Activated T-cell treated with anti-CD3 and anti-CD28 coated beads, Interleukin-2, amount 50 U/mL, for 1 hour (primary cell): ENCODE measurements around the gene PKMYT1.
A peak's percentile ranks its signal among the peaks of the same experiment; 100 is the strongest.

ENCODE experiments used
- DNase-seq: peaks from one replicate; pipeline ENCODE4 v3.0.0-alpha.2; 2020

Gene PKMYT1

DNA sequence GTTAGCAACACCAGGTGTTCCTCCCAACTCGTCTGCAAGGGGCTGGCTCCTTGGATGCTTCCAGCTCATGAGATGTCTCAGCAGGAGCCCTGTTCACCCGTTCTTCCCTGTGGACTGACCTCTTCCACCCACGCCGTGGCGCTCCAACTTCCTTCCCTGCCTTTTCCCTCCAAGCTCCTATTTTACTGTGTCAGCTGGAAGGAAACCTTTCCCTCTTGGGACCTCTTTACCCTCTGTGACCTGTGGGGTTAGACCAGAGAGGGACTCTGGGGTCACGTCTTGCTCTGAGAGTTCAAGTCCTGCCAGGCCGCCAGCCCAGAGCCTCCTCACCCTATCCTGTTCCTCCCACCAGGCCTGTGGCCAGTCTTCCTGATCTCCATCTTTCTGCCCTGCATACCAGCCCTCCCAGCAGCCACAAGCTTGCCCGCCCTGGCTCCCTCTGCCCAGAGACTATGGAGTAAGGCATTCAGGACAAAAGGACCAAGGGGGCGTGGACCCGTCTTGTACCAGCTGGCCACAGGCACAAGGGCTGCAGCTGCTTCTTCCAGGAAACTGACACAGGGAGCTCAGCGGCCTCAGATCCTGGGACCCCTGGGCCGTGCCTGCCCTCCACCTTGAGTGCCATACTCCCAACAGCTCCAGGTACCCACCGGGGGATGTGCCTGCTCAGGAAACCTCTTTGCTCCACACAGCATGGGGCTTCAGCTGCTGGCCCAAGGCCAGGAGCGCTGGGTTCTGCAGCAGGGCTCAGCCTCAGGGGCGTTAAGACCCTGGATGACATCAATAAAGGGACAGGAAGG, 8.1 kb downstream of the PKMYT1 start:
- no peak for DNase-seq

GRCh38 chr16:2971134-2971984, 8.9 kb downstream of the PKMYT1 start:
- DNase-seq, result no peak

- DNase-seq, result no peak
Measured at GRCh38 chr16:2970563-2970962, 9.7 kb downstream of the PKMYT1 start.

GRCh38 chr16:2969545-2970521, 10.4 kb downstream of the PKMYT1 start:
- peak; percentile 73 for DNase-seq

DNA sequence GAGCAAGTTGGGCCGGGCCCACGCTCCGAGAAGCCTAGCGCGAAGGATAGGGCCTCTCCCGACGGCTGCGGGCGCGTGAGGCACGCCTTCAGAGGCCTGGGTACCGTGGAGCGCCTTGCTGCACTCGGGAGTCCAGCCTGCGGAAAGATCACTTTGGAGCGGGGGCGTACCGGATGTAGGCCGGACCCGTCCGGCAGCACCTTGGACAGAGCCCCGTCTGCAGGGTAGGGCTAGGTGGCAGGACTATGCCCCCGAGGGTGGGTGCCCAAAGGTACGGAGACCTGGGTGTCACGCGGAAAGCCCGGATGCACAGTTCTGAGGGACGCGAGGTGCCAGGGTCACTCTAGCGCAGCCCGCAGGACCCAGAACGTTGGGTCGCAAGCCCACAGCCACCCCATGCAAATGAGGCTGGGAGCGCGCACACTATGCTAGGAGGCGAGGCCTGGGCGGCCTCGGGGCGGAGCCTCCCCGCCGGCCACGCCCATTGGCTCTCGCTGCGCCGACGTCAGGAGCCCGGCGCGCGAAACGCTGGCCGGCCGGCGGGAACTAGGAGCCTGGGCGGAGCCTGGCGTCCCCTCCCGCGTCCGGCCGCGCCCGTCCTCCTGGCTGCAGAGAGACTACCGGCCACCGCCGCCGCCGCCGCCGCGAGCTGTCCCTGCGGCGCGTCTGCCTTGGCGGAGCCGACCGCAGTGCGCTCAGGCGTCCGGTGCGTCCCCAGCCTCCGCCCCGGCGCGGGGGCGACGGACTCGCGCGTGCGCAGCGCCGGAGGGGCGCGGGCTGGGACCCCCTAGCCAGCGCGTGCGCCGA, 11.3 kb downstream of the PKMYT1 start, which contains the start of gene PAQR4:
PAQR4 (plus strand) TSS at position 611 of the 807 bp plus-strand sequence. CDS start 327 bp downstream, outside the sequence.
- peak; percentile 82 for DNase-seq

GRCh38 chr16:2968368-2968737, 11.9 kb downstream of the PKMYT1 start:
- no peak for DNase-seq

- DNase-seq, result no peak
Measured at GRCh38 chr16:2967721-2968161, 12.5 kb downstream of the PKMYT1 start.

- no peak for DNase-seq
Measured at GRCh38 chr16:2967211-2967631, 13.0 kb downstream of the PKMYT1 start.

DNA sequence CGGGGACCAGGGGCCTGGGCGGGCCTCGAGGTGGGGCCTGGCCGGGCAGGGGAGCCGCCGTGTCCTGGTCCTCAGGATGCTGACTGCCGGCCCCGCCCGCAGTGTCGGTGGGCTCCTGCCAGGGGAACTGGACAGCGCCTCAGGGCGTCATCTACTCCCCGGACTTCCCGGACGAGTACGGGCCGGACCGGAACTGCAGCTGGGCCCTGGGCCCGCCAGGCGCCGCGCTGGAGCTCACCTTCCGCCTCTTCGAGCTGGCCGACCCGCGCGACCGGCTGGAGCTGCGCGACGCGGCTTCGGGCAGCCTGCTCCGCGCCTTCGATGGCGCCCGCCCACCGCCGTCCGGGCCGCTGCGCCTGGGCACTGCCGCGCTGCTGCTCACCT, 13.4 kb downstream of the PKMYT1 start:
- DNase-seq, result no peak

DNA sequence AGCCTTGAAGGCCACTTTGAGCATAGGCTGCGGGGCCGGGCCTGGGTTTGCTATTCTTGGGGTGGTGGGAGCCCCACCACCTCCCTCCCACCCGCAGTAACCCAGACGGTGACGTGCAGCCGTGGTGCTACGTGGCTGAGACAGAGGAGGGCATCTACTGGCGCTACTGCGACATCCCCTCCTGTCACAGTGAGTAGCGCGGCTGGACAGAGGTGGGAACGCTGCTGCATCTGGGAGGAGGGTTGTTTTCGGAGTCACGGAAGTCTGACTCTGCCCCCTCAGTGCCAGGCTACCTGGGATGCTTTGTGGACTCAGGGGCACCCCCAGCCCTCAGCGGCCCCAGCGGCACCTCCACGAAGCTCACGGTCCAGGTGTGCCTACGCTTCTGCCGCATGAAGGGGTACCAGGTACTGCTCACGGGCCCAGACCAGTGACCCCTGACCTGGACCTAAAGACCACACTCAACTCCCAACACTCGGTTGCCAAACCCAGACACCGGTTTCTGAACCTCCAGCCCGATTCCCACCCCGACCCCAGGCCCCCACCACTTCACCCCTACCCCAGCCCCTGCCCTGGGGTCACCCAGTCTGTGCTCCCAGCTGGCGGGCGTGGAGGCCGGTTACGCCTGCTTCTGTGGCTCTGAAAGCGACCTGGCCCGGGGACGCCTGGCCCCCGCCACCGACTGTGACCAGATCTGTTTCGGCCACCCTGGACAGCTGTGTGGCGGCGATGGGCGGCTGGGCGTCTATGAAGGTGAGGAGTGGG, 14.0 kb downstream of the PKMYT1 start:
- no peak for DNase-seq

DNA sequence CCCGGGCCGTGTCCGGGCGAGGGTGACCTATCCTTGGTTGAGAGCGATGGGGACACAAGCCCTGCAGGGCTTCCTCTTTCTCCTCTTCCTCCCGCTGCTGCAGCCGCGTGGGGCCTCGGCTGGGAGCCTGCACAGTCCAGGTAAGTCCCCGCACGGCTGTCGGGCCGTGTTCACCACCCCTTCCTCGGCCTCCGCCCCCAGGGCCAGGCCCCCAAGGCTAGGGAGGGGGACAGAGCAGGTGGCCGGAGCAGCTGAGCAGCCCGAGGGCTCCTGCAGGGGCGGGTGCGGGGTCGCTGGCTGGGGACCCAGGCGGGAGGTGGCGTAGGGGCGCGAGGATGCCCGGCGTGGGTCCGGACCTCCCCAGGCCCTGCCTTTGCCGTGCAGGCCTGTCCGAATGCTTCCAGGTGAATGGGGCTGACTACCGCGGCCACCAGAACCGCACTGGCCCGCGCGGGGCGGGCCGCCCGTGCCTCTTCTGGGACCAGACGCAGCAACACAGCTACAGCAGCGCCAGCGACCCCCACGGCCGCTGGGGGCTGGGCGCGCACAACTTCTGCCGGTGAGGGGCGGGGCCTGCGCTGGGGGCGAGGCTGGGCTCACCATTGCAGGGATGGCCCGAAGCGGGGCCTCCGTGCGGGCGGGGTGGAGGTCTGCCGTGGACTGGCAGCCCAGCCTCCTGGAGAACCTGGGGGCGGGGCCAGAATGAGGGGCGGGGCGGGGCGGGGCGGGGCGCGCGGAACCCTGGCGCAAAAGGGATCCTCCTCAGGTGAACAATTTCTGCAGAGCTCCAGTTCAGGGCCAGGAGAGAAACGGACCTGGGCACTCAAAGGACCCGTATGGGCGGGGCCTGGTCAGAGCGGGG, 15.5 kb downstream of the PKMYT1 start:
- peak; percentile 68 for DNase-seq

- DNase-seq, result peak; percentile 51
Measured at GRCh38 chr16:2963723-2964474, 16.3 kb downstream of the PKMYT1 start, which contains the start of gene KREMEN2. Gene KREMEN2 (plus strand): TSS chr16:2964275. CDS start chr16:2964521, 246 bp downstream.

DNA sequence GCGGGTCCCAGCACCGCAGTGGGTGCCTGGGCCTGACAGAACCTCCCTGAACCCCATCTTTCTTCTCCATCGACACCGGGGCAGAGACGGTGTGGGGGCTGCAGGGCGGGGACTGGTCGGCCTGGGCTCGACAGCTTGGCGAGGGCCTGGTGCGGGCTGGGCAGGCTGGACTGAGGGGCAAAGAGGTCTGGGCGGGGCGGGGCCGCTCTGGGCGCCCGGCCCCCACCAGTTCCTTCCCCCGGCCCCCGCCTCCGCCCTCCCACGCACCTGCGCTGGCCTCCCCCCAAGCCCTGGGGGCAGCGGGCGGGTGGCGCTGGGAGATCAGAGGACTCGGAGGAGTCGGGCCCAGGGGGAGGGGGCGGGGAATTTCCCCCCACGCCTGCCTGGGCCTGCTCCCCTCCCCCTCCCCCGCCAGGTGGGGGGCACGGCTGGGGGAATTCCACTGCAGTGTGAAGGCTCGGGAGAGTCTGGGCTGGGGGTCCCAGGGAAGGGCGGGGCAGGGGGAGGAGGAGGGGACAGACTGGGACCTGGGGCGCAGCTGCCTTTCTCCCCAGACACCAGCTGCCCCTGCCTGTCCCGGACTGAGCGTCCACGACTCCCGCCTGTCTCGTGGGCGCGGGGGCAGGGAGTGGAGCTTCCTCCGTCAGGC, 17.0 kb downstream of the PKMYT1 start:
- peak; percentile 44 for DNase-seq

DNA sequence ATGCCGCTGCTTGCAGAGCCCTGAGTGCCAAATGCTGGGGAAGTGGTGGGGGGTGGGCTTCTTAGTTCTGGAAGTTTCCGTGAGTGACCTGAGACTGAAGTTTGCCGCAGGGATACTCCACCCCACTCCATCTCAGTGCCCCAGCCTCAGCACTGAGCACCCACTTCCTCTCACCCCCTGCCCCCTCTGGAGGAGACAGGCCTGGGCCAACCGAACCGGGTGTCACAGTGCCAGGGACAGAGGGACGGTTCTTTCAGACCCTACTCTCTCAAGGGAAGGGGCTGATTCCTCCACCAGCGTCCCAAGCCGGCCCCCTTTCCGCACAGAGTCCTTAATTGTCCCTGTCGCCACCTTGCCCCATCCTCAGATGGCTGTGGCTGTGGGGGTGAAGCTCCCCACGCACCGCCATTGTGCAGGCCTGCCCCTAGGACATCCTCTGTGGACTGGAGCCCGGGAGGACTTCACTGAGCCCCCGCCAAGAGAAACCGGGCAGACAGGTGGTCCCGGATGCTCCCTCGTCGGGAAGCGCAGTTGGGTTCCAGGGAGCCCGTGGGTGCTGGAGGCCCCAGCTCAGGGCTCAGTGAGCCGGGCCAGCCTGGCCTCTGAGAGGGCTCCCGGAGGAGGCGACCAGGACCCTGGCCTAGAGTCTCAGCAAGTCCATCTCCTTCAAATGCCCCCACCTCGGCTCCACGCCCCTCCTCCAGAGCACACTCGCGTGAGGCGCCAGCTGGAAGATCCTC, 17.7 kb downstream of the PKMYT1 start:
- no peak for DNase-seq

- no peak for DNase-seq
Measured at GRCh38 chr16:2960183-2961010, 19.8 kb downstream of the PKMYT1 start.

- DNase-seq, result no peak
Measured at GRCh38 chr16:2959206-2959605, 21.0 kb downstream of the PKMYT1 start.

DNA sequence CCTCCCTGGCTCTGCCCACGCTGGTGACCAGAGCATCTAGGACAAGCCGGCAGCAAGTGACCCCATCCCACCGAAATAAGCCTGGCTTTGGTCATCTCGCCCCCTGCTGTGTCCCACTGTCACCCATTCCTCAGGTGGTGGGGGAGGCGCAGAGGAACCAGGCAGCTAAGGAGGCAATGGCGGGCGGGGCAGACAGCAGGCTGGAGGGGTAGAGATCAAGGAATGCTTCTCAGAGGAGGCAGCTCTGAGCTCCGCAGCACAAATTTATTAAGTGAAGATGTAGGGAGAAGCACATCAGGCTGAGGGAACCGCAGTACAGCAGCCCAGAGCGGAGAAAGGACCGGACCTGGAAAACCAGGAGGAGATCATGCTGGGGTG, 23.7 kb downstream of the PKMYT1 start:
- no peak for DNase-seq
